ENCODE results near the gene ADGRB2. TPM values are rescaled to one million over a fixed set of nuclear protein-coding genes. Genes with fewer than 3 reads are reported as not detected.

Gene ADGRB2
- total and polyA plus RNA-seq, 2 experiments from 2014 or later: 0.51 to 3.6 TPM

DNA sequence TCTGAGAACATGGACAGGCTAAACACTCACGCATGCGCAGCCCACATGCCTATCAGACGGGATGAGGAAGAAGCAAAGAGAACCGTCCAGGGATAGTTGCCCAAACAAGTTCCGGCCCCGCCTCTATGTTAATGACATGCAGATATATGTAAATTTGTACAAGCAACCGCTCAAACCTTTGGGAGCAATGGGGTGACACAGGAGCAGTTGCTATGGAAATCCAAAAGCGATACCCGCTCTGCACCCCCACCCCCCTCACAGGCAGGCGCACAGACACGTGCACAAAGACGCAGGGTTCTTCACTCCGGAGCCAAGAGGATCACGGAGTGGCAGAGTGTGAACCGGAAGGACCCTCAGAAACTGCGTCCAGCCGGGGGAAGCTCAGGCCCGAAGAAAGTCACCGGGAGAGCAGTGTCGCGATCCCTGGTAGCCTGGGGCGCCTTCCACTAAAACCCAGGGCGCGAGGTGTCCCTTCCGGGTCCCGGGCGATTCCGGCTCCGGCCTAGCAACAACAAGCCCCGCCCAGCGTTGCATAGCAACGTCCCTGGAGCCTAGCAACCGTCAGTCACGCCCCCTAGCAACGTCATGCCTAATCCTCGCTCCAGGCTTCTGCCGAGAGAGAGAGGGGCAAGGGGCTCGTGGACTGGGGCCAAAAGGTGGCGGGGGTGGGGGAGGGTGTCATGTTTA lies 24.1 kb upstream of the ADGRB2 start:
- WGBS, 2 experiments (ENCODE audit: low coverage in 1 of 2, low lambda C conversion rate in 2 of 2, missing lambda C conversion rate in 2 of 2): 1% methylated on average over 38 to 39 of the region's 39 CpGs
- Histone ChIP-seq H4K20me1 (ENCODE audit: insufficient read depth) (no peaks in the 10 kb centered on the region), H3K4me3 (peak overlapping the region; percentile 81), H3K4me2 (ENCODE audit: unreplicated experiment) (peak overlapping the region; percentile 90), H3K79me2 (ENCODE audit: insufficient read depth) (no peaks in the 10 kb centered on the region), H3K9ac (peak overlapping the region; percentile 88), H3K4me1 (ENCODE audit: insufficient read depth) (peaks cover 15% of the 10 kb centered on the region; the same call in 1 of the 2 replicates), H3K27me3 (replicated peaks; ENCODE audit: insufficient read depth) (no peaks in the 10 kb centered on the region), H3K9me3 (ENCODE audit: low read depth) (no peaks in the 10 kb centered on the region), H2AFZ (peak overlapping the region; percentile 86), H3K27ac (peak overlapping the region; percentile 86), H3F3A (ENCODE audit: insufficient read depth) (peaks cover 15% of the 10 kb centered on the region), H3K9me2 (ENCODE audit: insufficient read depth) (no peaks in the 10 kb centered on the region), H3K36me3 (ENCODE audit: low read depth) (no peaks in the 10 kb centered on the region)
- TF ChIP-seq EZH2phosphoT487 (IDR thresholded peaks at IDR 0.05; ENCODE audit: insufficient read depth, low read depth) (no peak), EZH2 (IDR thresholded peaks at IDR 0.05; ENCODE audit: insufficient read depth, poor library complexity, severe bottlenecking) (no peak)
- in situ Hi-C loops (cut with MboI): no loop called here
- DNase-seq: peak; percentile 96

DNA sequence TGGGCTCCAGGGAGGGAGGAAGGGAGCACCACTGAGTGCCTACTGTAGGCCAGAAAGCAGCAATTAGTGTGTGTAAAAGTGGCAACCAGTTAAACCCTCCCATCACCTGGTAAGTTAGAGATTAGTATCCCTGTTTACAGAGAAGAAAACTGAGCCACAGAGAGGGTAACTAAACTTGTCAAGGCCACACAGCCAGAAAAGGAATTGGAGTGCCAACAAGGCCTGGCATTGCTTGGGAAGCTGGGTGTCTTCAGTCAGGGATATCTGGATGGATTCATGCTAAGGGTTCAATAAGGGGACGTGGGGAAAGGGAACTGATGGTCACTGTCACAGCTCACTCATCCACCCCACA lies 23.6 kb upstream of the ADGRB2 start:
- in situ Hi-C loops (cut with MboI): no loop called here
- TF ChIP-seq EZH2phosphoT487 (IDR thresholded peaks at IDR 0.05; ENCODE audit: insufficient read depth, low read depth): no peak

DNA sequence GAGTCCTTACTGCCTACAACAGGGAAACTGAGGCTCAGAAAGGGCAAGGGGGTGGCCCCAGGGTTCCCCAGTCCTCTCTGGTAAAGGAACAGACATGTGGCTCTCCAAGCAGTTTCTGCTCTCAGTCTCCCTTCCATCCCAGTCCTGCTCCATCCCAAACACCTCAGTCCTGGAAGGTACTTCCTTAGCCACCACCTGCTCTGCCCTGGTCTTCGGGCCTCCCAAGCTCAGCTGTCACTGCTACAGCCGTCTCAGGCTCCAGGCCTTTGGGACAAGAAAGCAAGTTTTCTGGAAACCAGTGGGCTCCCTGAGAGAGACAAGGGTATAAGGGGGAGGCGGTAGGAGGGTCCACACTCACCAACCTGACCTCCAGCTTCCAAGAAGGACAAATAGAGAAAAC lies 23.1 kb upstream of the ADGRB2 start:
- peak overlapping the region; percentile 86; the same call in 1 of the 2 replicates for H3K27ac ChIP-seq

More for the DNA sequence above, 23.6 kb upstream of the ADGRB2 start:
- peak overlapping the region; percentile 86 for H3K27ac ChIP-seq
- peaks cover 15% of the 10 kb centered on the region for H3F3A ChIP-seq (ENCODE audit: insufficient read depth)
- peak overlapping the region; percentile 88 for H3K9ac ChIP-seq
- H2AFZ ChIP-seq: peak overlapping the region; percentile 86
- no peaks in the 10 kb centered on the region for H3K9me3 ChIP-seq (ENCODE audit: low read depth)
- no peak for DNase-seq
- H3K4me2 ChIP-seq (ENCODE audit: unreplicated experiment): peak overlapping the region; percentile 90
- WGBS, 2 experiments (ENCODE audit: low coverage in 1 of 2, low lambda C conversion rate in 2 of 2, missing lambda C conversion rate in 2 of 2): 6 to 7% methylated on average over 1 of the region's 1 CpG
- no peaks in the 10 kb centered on the region for H3K27me3 ChIP-seq (replicated peaks; ENCODE audit: insufficient read depth)
- peak overlapping the region; percentile 81 for H3K4me3 ChIP-seq
- H3K9me2 ChIP-seq (ENCODE audit: insufficient read depth): no peaks in the 10 kb centered on the region
- H3K36me3 ChIP-seq (ENCODE audit: low read depth): no peaks in the 10 kb centered on the region
- H3K4me1 ChIP-seq (ENCODE audit: insufficient read depth): peaks cover 15% of the 10 kb centered on the region; the same call in 1 of the 2 replicates
- no peaks in the 10 kb centered on the region for H3K79me2 ChIP-seq (ENCODE audit: insufficient read depth)
- H4K20me1 ChIP-seq (ENCODE audit: insufficient read depth): no peaks in the 10 kb centered on the region

DNA sequence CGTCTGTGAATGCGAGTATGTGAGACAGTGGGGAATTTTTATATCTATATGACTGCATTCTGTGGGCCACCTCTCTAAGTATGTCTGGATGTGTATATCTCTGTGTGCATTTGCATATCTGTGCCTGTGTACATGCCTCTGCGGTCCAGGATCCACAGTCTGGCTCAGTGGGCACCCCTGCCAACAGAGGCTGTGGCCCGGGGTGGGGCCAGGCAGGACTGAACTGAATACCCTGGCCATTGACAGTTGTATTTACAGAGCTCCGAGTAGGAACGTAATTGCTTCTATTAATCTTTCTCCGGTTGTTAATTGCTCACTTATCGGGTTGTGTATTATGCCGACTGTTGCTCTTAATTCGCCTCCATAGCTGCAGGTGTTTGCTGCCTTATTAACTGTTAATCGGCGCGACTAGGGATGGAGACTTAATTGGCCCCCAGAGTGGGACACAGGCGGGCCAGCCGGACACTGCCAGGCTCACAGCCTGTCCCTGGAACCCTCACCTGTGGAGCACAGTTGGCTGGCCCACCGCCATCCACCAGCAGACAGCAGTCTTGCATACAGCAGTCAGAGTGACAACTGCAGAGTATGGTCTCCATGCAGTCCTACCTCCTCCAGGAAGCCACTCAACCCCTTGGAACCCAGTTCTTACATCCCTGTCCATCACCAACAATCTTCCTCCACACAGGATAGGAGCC lies 22.4 kb upstream of the ADGRB2 start:
- Histone ChIP-seq H3F3A (ENCODE audit: insufficient read depth) (peaks cover 11% of the 10 kb centered on the region), H3K4me2 (ENCODE audit: unreplicated experiment) (no peak overlapping the region), H3K79me2 (ENCODE audit: insufficient read depth) (no peaks in the 10 kb centered on the region), H3K27ac (no peak overlapping the region), H3K9ac (no peak overlapping the region), H2AFZ (no peak overlapping the region), H3K27me3 (replicated peaks; ENCODE audit: insufficient read depth) (no peaks in the 10 kb centered on the region), H3K9me2 (ENCODE audit: insufficient read depth) (no peaks in the 10 kb centered on the region), H3K4me3 (no peak overlapping the region), H3K36me3 (ENCODE audit: low read depth) (no peaks in the 10 kb centered on the region), H3K4me1 (ENCODE audit: insufficient read depth) (peaks cover 15% of the 10 kb centered on the region; the same call in 1 of the 2 replicates), H3K9me3 (ENCODE audit: low read depth) (no peaks in the 10 kb centered on the region), H4K20me1 (ENCODE audit: insufficient read depth) (no peaks in the 10 kb centered on the region)
- in situ Hi-C loops (cut with MboI): no loop called here
- no peak for DNase-seq
- TF ChIP-seq EZH2 (IDR thresholded peaks at IDR 0.05; ENCODE audit: insufficient read depth, poor library complexity, severe bottlenecking): no peak
- no peak for TF ChIP-seq EZH2phosphoT487 (IDR thresholded peaks at IDR 0.05; ENCODE audit: insufficient read depth, low read depth)
- WGBS, 2 experiments (ENCODE audit: low coverage in 1 of 2, low lambda C conversion rate in 2 of 2, missing lambda C conversion rate in 2 of 2): 86 to 89% methylated on average over 16 of the region's 16 CpGs

More for the DNA sequence above, 23.1 kb upstream of the ADGRB2 start:
- Histone ChIP-seq H3K79me2 (ENCODE audit: insufficient read depth) (no peaks in the 10 kb centered on the region), H3K9me2 (ENCODE audit: insufficient read depth) (no peaks in the 10 kb centered on the region), H3K36me3 (ENCODE audit: low read depth) (no peaks in the 10 kb centered on the region), H3K9ac (no peak overlapping the region), H3F3A (ENCODE audit: insufficient read depth) (peaks cover 15% of the 10 kb centered on the region), H3K9me3 (ENCODE audit: low read depth) (no peaks in the 10 kb centered on the region), H2AFZ (peak overlapping the region; percentile 86; the same call in 1 of the 2 replicates), H3K27me3 (replicated peaks; ENCODE audit: insufficient read depth) (no peaks in the 10 kb centered on the region), H3K4me1 (ENCODE audit: insufficient read depth) (peaks cover 15% of the 10 kb centered on the region; the same call in 1 of the 2 replicates), H3K4me3 (no peak overlapping the region), H3K4me2 (ENCODE audit: unreplicated experiment) (no peak overlapping the region), H4K20me1 (ENCODE audit: insufficient read depth) (no peaks in the 10 kb centered on the region)
- no peak for DNase-seq
- TF ChIP-seq EZH2 (IDR thresholded peaks at IDR 0.05; ENCODE audit: insufficient read depth, poor library complexity, severe bottlenecking) (no peak), EZH2phosphoT487 (IDR thresholded peaks at IDR 0.05; ENCODE audit: insufficient read depth, low read depth) (no peak)
- in situ Hi-C loops (cut with MboI): no loop called here
- 86 to 89% methylated on average over 3 of the region's 3 CpGs for WGBS, 2 experiments (ENCODE audit: low coverage in 1 of 2, low lambda C conversion rate in 2 of 2, missing lambda C conversion rate in 2 of 2)

Data from GM23248 (cell line).